EL (cell line): Measurements from ENCODE around the gene CDK19.
A peak's percentile ranks its signal among the peaks of the same experiment; 100 is the strongest.

Experiments used
- DNase-seq: peaks from one replicate; pipeline ENCODE4 v3.0.0-alpha.2; 2016

CDK19 gene

GRCh38 chr6:110654096-110654820 is 161.0 kb downstream of the CDK19 start:
- DNase-seq: peak; percentile 34

GRCh38 chr6:110653381-110653780 is 161.9 kb downstream of the CDK19 start:
- no peak for DNase-seq

GRCh38 chr6:110652520-110652919 is 162.7 kb downstream of the CDK19 start:
- DNase-seq: no peak

GRCh38 chr6:110650755-110651154 is 164.5 kb downstream of the CDK19 start:
- DNase-seq: no peak

GRCh38 chr6:110649704-110650103 is 165.6 kb downstream of the CDK19 start:
- DNase-seq: no peak

GRCh38 chr6:110646951-110647910 is 168.0 kb downstream of the CDK19 start:
- DNase-seq: no peak

- no peak for DNase-seq
Observed at GRCh38 chr6:110646419-110646698, 168.9 kb downstream of the CDK19 start.

- no peak for DNase-seq
Observed at GRCh38 chr6:110645685-110646418, 169.4 kb downstream of the CDK19 start.

- DNase-seq: no peak
Observed at GRCh38 chr6:110643175-110643574, 172.1 kb downstream of the CDK19 start.

- DNase-seq: no peak
Observed at GRCh38 chr6:110642711-110643110, 172.6 kb downstream of the CDK19 start.

GRCh38 chr6:110636781-110637180 is 178.5 kb downstream of the CDK19 start:
- DNase-seq: no peak

GRCh38 chr6:110635096-110635495 is 180.2 kb downstream of the CDK19 start:
- DNase-seq: no peak

- DNase-seq: no peak
Observed at GRCh38 chr6:110633731-110634213, 181.5 kb downstream of the CDK19 start.

- DNase-seq: no peak
Observed at GRCh38 chr6:110629153-110629552, 186.1 kb downstream of the CDK19 start.

- peak; percentile 70 for DNase-seq
Observed at GRCh38 chr6:110628330-110628729, 186.9 kb downstream of the CDK19 start.

GRCh38 chr6:110626442-110626841 is 188.8 kb downstream of the CDK19 start:
- no peak for DNase-seq

GRCh38 chr6:110625883-110626282 is 189.4 kb downstream of the CDK19 start:
- peak; percentile 45 for DNase-seq

GRCh38 chr6:110622912-110623578 is 192.2 kb downstream of the CDK19 start:
- no peak for DNase-seq

- DNase-seq: no peak
Observed at GRCh38 chr6:110621061-110621460, 194.2 kb downstream of the CDK19 start.

- DNase-seq: no peak
Observed at GRCh38 chr6:110620065-110620464, 195.2 kb downstream of the CDK19 start.

GRCh38 chr6:110619275-110619908 is 195.9 kb downstream of the CDK19 start:
- no peak for DNase-seq

- no peak for DNase-seq
Observed at GRCh38 chr6:110618591-110619267, 196.5 kb downstream of the CDK19 start.
